ENCODE measurements around the gene CELF6.

DNA sequence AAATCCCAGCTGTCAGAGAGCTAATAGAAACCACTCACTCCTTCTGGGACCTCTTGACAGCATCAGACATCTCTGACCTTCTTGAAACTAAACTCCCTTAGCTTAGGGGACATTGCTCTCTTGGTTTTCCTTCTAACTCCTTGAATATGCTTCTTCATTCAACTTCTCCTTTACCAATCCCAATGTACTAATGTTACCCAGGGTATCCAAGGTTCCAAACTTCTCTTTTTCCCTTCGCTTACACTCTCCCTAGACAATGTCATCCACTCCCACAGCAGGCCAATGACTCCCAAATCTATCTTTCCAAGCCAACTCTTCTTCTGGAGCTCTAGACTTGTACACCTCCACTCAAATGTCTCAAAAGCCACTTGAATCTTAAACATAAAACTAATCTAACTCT, 41.2 kb upstream of the CELF6 start:
- TF ChIP-seq POLR2AphosphoS5 (IDR thresholded peaks at IDR 0.05), result no peak
- TF ChIP-seq, protein P1, sequence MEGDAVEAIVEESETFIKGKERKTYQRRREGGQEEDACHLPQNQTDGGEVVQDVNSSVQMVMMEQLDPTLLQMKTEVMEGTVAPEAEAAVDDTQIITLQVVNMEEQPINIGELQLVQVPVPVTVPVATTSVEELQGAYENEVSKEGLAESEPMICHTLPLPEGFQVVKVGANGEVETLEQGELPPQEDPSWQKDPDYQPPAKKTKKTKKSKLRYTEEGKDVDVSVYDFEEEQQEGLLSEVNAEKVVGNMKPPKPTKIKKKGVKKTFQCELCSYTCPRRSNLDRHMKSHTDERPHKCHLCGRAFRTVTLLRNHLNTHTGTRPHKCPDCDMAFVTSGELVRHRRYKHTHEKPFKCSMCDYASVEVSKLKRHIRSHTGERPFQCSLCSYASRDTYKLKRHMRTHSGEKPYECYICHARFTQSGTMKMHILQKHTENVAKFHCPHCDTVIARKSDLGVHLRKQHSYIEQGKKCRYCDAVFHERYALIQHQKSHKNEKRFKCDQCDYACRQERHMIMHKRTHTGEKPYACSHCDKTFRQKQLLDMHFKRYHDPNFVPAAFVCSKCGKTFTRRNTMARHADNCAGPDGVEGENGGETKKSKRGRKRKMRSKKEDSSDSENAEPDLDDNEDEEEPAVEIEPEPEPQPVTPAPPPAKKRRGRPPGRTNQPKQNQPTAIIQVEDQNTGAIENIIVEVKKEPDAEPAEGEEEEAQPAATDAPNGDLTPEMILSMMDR (IDR thresholded peaks at IDR 0.05), result no peak
